NB4 (cell line): ENCODE results near the gene GAD2.

Experiments used
- DNase-seq: peaks from one replicate; pipeline ENCODE4 v3.0.0; 2010; ENCODE audit warnings: low read depth
- H3K4me3 ChIP-seq: one replicate; pipeline ENCODE4 v1.5.1; 2011; ENCODE audit warnings: mild to moderate bottlenecking, low read depth, low read length, moderate library complexity
- MYC ChIP-seq: IDR thresholded peaks from 2 replicates; pipeline ENCODE4 v1.6.1; 2011; ENCODE audit warnings: low read depth, low read length
- POLR2A ChIP-seq: IDR thresholded peaks from 2 replicates; pipeline ENCODE4 v1.6.1; 2011; ENCODE audit warnings: mild to moderate bottlenecking; ENCODE audit not compliant: insufficient read length; ENCODE audit errors: extremely low read depth
- TF ChIP-seq, protein P1 (sequence below): IDR thresholded peaks from one replicate; pipeline ENCODE4 v1.5.1; 2012; ENCODE audit warnings: low read depth, low read length
- TF ChIP-seq, protein P2 (sequence below): IDR thresholded peaks from 2 replicates; pipeline ENCODE4 v1.6.1; 2011; ENCODE audit warnings: low read depth, low read length

Gene GAD2

DNA sequence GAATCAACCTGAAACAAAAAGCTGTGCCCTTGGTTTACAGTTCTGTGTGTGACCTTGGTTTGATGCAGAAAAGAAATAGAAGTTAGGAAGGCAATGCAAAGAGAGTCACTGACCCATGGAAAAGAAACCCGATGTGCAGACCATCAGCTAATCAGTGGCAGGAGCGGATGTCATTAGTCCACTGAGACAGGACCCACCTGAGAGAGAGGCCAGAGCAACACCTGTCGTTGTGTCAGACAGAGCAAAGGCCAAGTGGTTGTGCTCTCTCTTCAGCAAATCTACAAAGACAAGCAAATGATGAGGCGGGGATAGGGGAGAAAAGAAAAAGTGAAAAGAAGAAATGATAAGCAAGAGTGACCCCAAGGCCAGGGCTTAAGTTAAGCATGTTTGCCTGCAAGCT, 8.7 kb downstream of the GAD2 start:
- no peak for DNase-seq
- no peak overlapping the region for H3K4me3 ChIP-seq
- TF ChIP-seq, protein P1, sequence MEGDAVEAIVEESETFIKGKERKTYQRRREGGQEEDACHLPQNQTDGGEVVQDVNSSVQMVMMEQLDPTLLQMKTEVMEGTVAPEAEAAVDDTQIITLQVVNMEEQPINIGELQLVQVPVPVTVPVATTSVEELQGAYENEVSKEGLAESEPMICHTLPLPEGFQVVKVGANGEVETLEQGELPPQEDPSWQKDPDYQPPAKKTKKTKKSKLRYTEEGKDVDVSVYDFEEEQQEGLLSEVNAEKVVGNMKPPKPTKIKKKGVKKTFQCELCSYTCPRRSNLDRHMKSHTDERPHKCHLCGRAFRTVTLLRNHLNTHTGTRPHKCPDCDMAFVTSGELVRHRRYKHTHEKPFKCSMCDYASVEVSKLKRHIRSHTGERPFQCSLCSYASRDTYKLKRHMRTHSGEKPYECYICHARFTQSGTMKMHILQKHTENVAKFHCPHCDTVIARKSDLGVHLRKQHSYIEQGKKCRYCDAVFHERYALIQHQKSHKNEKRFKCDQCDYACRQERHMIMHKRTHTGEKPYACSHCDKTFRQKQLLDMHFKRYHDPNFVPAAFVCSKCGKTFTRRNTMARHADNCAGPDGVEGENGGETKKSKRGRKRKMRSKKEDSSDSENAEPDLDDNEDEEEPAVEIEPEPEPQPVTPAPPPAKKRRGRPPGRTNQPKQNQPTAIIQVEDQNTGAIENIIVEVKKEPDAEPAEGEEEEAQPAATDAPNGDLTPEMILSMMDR = no peak
- TF ChIP-seq MYC = no peak
- no peak for TF ChIP-seq POLR2A
- TF ChIP-seq, protein P2, sequence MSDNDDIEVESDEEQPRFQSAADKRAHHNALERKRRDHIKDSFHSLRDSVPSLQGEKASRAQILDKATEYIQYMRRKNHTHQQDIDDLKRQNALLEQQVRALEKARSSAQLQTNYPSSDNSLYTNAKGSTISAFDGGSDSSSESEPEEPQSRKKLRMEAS = no peak

DNA sequence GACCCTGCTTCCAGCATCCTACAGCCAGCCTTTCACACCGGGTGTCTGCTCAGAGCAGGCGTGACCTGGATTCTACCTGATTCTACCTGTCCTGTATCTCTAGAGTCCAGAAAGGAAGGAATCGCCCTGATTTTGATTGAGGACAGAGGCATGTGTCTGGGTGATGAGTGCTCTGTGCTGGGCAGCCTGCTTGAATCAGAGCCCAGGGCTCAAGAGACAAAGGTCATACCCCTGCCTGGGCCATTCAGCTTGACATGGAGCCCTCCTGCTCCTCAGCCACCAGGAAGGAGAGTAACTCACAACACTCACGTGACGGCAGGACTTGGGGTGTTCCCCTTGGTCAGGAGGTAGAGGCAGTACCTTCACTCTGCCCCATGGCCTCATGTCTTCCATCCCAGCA, 11.2 kb downstream of the GAD2 start:
- TF ChIP-seq, protein P2 = no peak
- TF ChIP-seq, protein P1 = no peak
- TF ChIP-seq POLR2A (no peak), MYC (no peak)
- no peak for DNase-seq

DNA sequence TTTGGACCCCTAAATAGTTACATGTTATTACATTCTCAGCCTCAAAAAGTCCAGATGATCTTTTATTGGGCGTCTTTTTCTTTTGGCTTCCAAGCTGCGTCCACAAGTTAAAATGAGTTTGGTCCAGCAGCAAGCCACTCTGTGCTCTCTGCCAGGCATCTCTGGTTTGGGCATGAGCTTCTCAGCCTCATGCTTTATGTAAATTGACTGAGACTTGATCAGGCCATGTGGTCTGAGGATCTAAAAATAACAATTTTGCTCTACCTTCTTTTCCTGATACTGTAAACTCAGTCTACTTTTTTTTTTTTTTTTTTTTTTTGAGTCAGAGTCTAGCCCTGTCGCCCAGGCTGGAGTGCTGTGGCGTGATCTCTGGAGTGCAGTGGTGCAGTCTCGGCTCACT, 15.6 kb downstream of the GAD2 start:
- no peak for DNase-seq
- TF ChIP-seq MYC (no peak), POLR2A (no peak)
- TF ChIP-seq, protein P2 = no peak
- TF ChIP-seq, protein P1 = no peak

More for the DNA sequence above, 11.2 kb downstream of the GAD2 start:
- H3K4me3 ChIP-seq = no peak overlapping the region

DNA sequence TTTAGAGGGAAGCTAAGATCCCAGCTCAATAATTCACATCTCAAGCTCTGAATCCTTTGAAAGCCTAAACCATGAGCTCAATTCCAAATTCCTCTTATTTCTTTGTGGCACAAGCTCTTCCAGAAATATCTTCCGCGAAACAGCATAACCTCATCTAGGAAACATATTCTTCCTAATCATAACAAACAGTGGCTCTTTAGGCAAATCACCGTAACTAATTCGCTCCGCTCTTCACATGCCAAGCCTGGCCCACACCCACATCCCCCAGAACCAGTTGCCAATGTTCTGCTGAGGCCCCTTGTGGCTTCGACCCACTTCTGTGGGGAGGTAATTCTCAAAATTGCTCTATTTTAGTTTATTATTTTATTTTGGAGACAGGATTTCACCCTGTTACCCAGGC, 19.2 kb downstream of the GAD2 start:
- no peak for DNase-seq
- TF ChIP-seq, protein P2 = no peak
- TF ChIP-seq MYC (no peak), POLR2A (no peak)
- TF ChIP-seq, protein P1 = no peak
- H3K4me3 ChIP-seq = no peak overlapping the region

More for the DNA sequence above, 15.6 kb downstream of the GAD2 start:
- no peak overlapping the region for H3K4me3 ChIP-seq

DNA sequence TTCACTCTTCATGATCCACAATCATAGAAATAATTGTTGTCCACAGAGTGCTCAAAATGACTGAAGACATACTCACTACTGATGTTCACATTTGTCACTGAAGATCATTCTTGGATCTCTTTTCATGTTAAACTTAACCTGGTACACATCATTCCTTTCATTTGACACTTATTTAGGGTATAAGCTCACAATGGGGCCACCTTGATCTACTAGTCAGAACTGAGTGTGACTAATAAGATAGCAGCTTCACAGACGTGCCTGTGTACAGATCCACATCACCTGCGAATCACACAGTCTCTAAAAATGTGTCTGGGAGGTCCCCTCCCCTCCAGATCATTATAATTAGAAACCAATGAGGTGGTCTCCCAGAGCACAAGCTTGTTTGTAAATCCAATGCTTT, 21.8 kb downstream of the GAD2 start:
- H3K4me3 ChIP-seq = no peak overlapping the region
- no peak for DNase-seq
- TF ChIP-seq, protein P1 = no peak
- no peak for TF ChIP-seq MYC
- TF ChIP-seq, protein P2 = no peak
- TF ChIP-seq POLR2A = no peak
